WTC11 (cell line): ENCODE measurements around the gene FAM193A.

Source experiments
- ARID4B ChIP-seq: sonication (generic); formaldehyde crosslinking; IDR thresholded peaks from 2 replicates; pipeline ENCODE4 v1.8.0; 2023; ENCODE audit warnings: missing genetic modification reagents, mild to moderate bottlenecking, borderline replicate concordance
- CTCF ChIP-seq: fragments of 200-600 bp; IDR thresholded peaks from 2 replicates; pipeline ENCODE4 v1.8.0; 2022; ENCODE audit warnings: antibody characterized with exemption
- HMGA2 ChIP-seq: fragments of 250-450 bp; sonication (Bioruptor Pico); IDR thresholded peaks from 2 replicates; pipeline ENCODE4 v1.4.0; 2021; ENCODE audit warnings: mild to moderate bottlenecking, moderate library complexity
- NFYB ChIP-seq: sonication (generic); formaldehyde crosslinking; conservative IDR thresholded peaks from 2 replicates; pipeline ENCODE4 v1.8.0; 2022; ENCODE audit warnings: low read depth, missing genetic modification reagents
- SMAD4 ChIP-seq: sonication (generic); formaldehyde crosslinking; IDR thresholded peaks from 2 replicates; pipeline ENCODE4 v1.8.0; 2022; ENCODE audit warnings: mild to moderate bottlenecking, missing genetic modification reagents
- SP1 ChIP-seq: sonication (generic); formaldehyde crosslinking; conservative IDR thresholded peaks from 2 replicates; pipeline ENCODE4 v1.8.1; 2022; ENCODE audit warnings: missing genetic modification reagents
- ZBTB21 ChIP-seq: sonication (generic); formaldehyde crosslinking; IDR thresholded peaks from 2 replicates; pipeline ENCODE4 v1.8.1; 2023; ENCODE audit warnings: mild to moderate bottlenecking, missing genetic modification reagents, borderline replicate concordance

- TF ChIP-seq ZBTB21 (no peak), SP1 (CRISPR knock-in tag) (no peak), NFYB (CRISPR knock-in tag) (no peak), CTCF (no peak), ARID4B (CRISPR knock-in tag) (no peak), SMAD4 (CRISPR knock-in tag) (no peak), HMGA2 (CRISPR knock-in tag) (no peak)
These were observed 214.5 kb downstream of the FAM193A start for GRCh38 chr4:2750719-2751605.
